ENCODE measurements around the gene RAB7B. TPM values are rescaled to one million over a fixed set of nuclear protein-coding genes. Genes with fewer than 3 reads are reported as not detected.
A peak's percentile ranks its signal among the peaks of the same experiment; 100 is the strongest.

The RAB7B gene
- polyA plus RNA-seq, 2 of the 4 experiments (the other 2 are of a cell fraction) = 0.08 to 0.30 TPM

- H3K4me1 ChIP-seq = peaks cover 16% of the 10 kb centered on the region
- ATAC-seq (no peak), FAIRE-seq (no peak), DNase-seq (ENCODE audit: low read depth in 1 of 2, low spot score in 1 of 2) (no peak)
- H3K4me3 ChIP-seq = no peak overlapping the region
- POLR2A ChIA-PET = no interaction called here
- CTCF ChIA-PET = interaction anchor here (0.7 to 14.5 kb wide), 4 partner anchors 11 to 39 kb away, joined by 3 to 139 read pairs (median 5); no protein-coding TSS in a partner anchor
- H3K4me2 ChIP-seq = 0 out of 3 replicates have a peak overlapping the region, but pooled peaks have one; percentile 17
- TF ChIP-seq REST (IDR thresholded peaks at IDR 0.05) (no peak), FOXS1 (CRISPR knock-in tag; IDR thresholded peaks at IDR 0.05) (no peak), KDM1A (IDR thresholded peaks at IDR 0.05; ENCODE audit: low read depth) (no peak), RAD21 (conservative IDR thresholded peaks at IDR 0.05 in 1 of 2, IDR thresholded peaks at IDR 0.05 in 1 of 2) (no peak)
- H3K9me3 ChIP-seq = no peaks in the 10 kb centered on the region
- 49% methylated on average over 3 of the region's 3 CpGs for WGBS (ENCODE audit: missing lambda C conversion rate)
- H3K27ac ChIP-seq = no peak overlapping the region; a peak in 1 of 6 replicates
These were observed 58.1 kb downstream of the RAB7B start for GRCh38 chr1:205945069-205945468.

GRCh38 chr1:205944525-205944924, 58.7 kb downstream of the RAB7B start:
- peak overlapping the region in 1 of 2 experiments; percentile 33; a peak in 1 of 6 replicates for H3K27ac ChIP-seq
- H3K4me1 ChIP-seq = peaks cover 22% of the 10 kb centered on the region
- no peak for TF ChIP-seq RAD21 (conservative IDR thresholded peaks at IDR 0.05 in 1 of 2, IDR thresholded peaks at IDR 0.05 in 1 of 2)
- TF ChIP-seq, protein P1, sequence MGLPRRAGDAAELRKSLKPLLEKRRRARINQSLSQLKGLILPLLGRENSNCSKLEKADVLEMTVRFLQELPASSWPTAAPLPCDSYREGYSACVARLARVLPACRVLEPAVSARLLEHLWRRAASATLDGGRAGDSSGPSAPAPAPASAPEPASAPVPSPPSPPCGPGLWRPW (IDR thresholded peaks at IDR 0.05) = no peak
- TF ChIP-seq USF2 (IDR thresholded peaks at IDR 0.05) = no peak
- no peak for TF ChIP-seq RARB (CRISPR knock-in tag; IDR thresholded peaks at IDR 0.05)
- no peak for TF ChIP-seq PHF8 (IDR thresholded peaks at IDR 0.05; ENCODE audit: borderline replicate concordance, low read depth)
- TF ChIP-seq FOSB (CRISPR knock-in tag; IDR thresholded peaks at IDR 0.05) = no peak
- TF ChIP-seq, protein P2, sequence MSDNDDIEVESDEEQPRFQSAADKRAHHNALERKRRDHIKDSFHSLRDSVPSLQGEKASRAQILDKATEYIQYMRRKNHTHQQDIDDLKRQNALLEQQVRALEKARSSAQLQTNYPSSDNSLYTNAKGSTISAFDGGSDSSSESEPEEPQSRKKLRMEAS (IDR thresholded peaks at IDR 0.05) = no peak
- no peak for TF ChIP-seq POLR2AphosphoS2 (conservative IDR thresholded peaks at IDR 0.05; ENCODE audit: low read length)
- TF ChIP-seq EP300 (IDR thresholded peaks at IDR 0.05) = no peak
- no peak for TF ChIP-seq TP53 (CRISPR knock-in tag; IDR thresholded peaks at IDR 0.05)
- no peak for TF ChIP-seq ESRRA (IDR thresholded peaks at IDR 0.05; ENCODE audit: borderline replicate concordance, low read length)
- no peak for TF ChIP-seq NFE2L2 (conservative IDR thresholded peaks at IDR 0.05; ENCODE audit: low read length)
- TF ChIP-seq CHD2 (IDR thresholded peaks at IDR 0.05; ENCODE audit: low read length, partially characterized antibody) = no peak
- CTCF ChIA-PET = interaction anchor here (0.7 to 14.5 kb wide), 6 partner anchors 11 to 153 kb away, joined by 3 to 139 read pairs (median 8); no protein-coding TSS in a partner anchor
- H3K4me2 ChIP-seq = no peak overlapping the region
- ATAC-seq (no peak), DNase-seq (ENCODE audit: low read depth in 1 of 2, low spot score in 1 of 2) (no peak), FAIRE-seq (no peak)
- no peak overlapping the region for H3K4me3 ChIP-seq
- no peaks in the 10 kb centered on the region for H3K9me3 ChIP-seq
- WGBS (ENCODE audit: missing lambda C conversion rate) = 34% methylated on average over 4 of the region's 4 CpGs
- POLR2A ChIA-PET = no interaction called here

- H3K4me2 ChIP-seq = no peak within 1 kb of the TSS
- POLR2A ChIA-PET = no interaction called here
- no peak for ATAC-seq
- H3K4me1 ChIP-seq = peaks cover 31% of the 10 kb centered on the region
- no peak for DNase-seq (ENCODE audit: low read depth in 1 of 2, low spot score in 1 of 2)
- peak within 1 kb of the TSS in 1 of 2 experiments; percentile 22; a peak in 2 of 6 replicates for H3K27ac ChIP-seq
- CTCF ChIA-PET = interaction anchor here (1.0 to 14.5 kb wide), 6 partner anchors 9 to 152 kb away, joined by 3 to 139 read pairs (median 7); no protein-coding TSS in a partner anchor
- H3K9me3 ChIP-seq = no peaks in the 10 kb centered on the region
- FAIRE-seq = no peak
- H3K4me3 ChIP-seq = no peak within 1 kb of the TSS
- no peak for TF ChIP-seq ZFP36 (IDR thresholded peaks at IDR 0.05; ENCODE audit: borderline replicate concordance, partially characterized antibody)
- 58% methylated on average over 6 of the region's 7 CpGs for WGBS (ENCODE audit: missing lambda C conversion rate)
These were observed 60.0 kb downstream of the RAB7B start, which contains the start of gene SLC26A9 for GRCh38 chr1:205943245-205943644. SLC26A9 (minus strand) TSS chr1:205943456; CDS start chr1:205935820, 7,636 bp downstream.
